ENCODE data around the gene AQP1.

Gene AQP1

DNA sequence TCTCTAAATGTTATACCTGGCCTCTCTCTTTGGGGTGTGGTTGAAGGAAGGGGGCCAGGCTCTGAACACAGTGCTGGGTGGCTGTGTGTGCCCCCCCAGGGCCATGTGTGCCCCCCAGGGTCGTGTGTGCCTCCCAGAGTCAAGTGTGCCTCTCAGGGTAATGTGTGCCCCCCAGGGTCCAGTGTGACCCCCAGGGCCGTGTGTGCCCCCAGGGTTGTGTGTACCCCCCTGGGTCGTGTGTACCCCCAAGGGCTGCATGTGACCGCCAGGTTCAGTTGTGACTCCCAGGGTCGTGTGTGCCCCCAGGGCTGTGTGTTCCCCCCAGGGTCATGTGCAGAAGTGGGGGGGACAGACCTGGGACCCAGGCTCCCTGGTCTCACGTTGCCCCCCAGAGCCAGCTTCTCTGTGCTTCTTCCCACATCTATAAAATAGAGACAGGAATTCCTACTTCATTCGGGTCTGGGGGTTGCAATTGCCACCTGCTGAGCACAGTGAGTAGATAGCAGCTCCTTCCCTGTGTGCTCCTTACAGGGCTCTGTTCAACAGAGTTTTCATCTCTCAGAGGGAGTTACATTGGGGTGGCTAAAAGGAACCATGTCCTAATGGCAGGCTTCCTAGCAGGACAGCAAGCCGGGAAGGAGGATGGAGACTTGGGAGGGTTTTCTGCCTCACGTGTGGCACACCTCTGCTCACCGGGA lies 40.7 kb upstream of the AQP1 start:
- H3K27ac ChIP-seq (ENCODE audit: low read depth, low read length): peak overlapping the region; percentile 40
- no peak overlapping the region for H3K9ac ChIP-seq (ENCODE audit: low read length in 5 of 5)
- no peaks in the 10 kb centered on the region for H3K27me3 ChIP-seq (ENCODE audit: control insufficient read depth in 5 of 5, insufficient read depth in 4 of 5, low read length in 5 of 5)
- peaks cover 0 to 30% (median 10%) of the 10 kb centered on the region in 5 donors for H3K36me3 ChIP-seq (ENCODE audit: control insufficient read depth in 5 of 5, insufficient read depth in 5 of 5, low read length in 5 of 5)
- H3K4me1 ChIP-seq (ENCODE audit: control insufficient read depth in 5 of 5, insufficient read depth in 5 of 5, low read length in 5 of 5): peaks cover 4 to 79% (median 19%) of the 10 kb centered on the region in 5 donors
- no peak overlapping the region for H3K4me3 ChIP-seq (ENCODE audit: low read depth in 1 of 5, low read length in 5 of 5)
- H3K9me3 ChIP-seq (ENCODE audit: control insufficient read depth in 5 of 5, low read length in 5 of 5): peaks cover 0 to 7% (median 0%) of the 10 kb centered on the region in 5 donors

DNA sequence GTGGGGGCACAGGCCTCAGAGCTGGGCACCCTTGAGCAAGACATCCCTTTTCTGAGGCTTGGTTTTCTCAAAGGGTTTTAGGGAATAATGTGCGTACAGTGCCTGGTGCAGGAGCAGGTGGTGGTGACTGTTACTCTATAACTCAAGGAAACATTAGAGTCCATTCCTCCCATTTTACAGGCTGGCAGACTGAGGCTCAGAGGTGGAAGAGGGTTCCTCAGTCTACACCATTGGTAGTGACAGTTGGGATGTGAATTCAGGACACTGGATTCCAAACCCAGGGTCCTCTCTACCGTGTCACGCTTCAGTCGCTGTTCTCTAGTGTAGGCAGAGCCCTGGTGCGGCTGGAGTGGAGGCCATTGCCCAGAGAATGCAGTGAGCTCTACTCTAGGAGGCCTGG lies 40.0 kb upstream of the AQP1 start:
- peaks cover 0 to 32% (median 14%) of the 10 kb centered on the region in 5 donors for H3K36me3 ChIP-seq (ENCODE audit: control insufficient read depth in 5 of 5, insufficient read depth in 5 of 5, low read length in 5 of 5)
- H3K27me3 ChIP-seq (ENCODE audit: control insufficient read depth in 5 of 5, insufficient read depth in 4 of 5, low read length in 5 of 5): no peaks in the 10 kb centered on the region
- H3K9me3 ChIP-seq (ENCODE audit: control insufficient read depth in 5 of 5, low read length in 5 of 5): peaks cover 0 to 7% (median 0%) of the 10 kb centered on the region in 5 donors
- H3K4me1 ChIP-seq (ENCODE audit: control insufficient read depth in 5 of 5, insufficient read depth in 5 of 5, low read length in 5 of 5): peaks cover 4 to 73% (median 16%) of the 10 kb centered on the region in 5 donors
- H3K9ac ChIP-seq (ENCODE audit: low read length in 5 of 5): no peak overlapping the region
- H3K4me3 ChIP-seq (ENCODE audit: low read depth in 1 of 5, low read length in 5 of 5): no peak overlapping the region
- no peak overlapping the region for H3K27ac ChIP-seq (ENCODE audit: low read depth, low read length)

DNA sequence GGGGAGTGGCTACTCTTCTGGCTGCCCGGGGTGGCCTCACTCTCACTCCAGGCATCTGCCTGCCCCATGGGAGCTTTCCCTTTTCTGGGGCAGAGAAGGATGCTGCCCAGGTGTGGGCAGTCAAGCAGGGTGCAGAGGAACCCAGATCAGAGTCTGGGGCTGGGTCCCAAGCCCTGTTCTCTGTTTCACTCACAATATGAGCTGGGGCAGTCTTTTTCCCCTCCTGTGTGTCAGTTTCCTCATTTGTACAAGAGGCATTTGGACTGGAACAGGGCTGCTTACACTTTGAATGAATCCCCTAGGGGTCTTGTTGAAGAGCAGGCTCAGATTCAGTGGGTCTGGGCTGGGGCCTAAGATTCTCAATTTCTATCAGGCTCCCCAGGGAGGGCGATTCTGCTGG lies 38.4 kb upstream of the AQP1 start:
- Histone ChIP-seq H3K4me3 (ENCODE audit: low read depth in 1 of 5, low read length in 5 of 5) (no peak overlapping the region), H3K27ac (ENCODE audit: low read depth, low read length) (peak overlapping the region; percentile 24)

DNA sequence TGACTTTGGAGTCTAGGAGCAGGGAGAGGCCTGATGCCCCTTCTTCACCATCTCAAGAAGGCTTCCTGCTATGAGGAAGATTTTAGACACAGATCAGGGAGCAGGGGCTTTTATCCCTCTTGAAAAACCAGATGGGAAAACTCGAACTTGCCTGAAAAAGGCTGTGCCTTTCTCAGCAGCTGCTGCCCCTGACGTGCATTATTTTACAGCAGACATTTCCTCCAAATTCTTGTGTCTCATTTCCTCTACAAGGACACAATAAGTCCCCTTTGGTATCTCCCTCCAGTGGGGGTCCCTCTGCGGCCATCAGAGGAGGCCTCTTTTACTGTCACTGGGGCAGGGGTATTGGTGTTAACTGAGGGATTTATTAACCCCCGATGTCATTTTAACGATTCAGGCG lies 38.0 kb upstream of the AQP1 start:
- peaks cover 0 to 32% (median 14%) of the 10 kb centered on the region in 5 donors for H3K36me3 ChIP-seq (ENCODE audit: control insufficient read depth in 5 of 5, insufficient read depth in 5 of 5, low read length in 5 of 5)
- H3K4me3 ChIP-seq (ENCODE audit: low read depth in 1 of 5, low read length in 5 of 5): no peak overlapping the region
- H3K27ac ChIP-seq (ENCODE audit: low read depth, low read length): peak overlapping the region; percentile 24
- no peak overlapping the region for H3K9ac ChIP-seq (ENCODE audit: low read length in 5 of 5)
- peaks cover 4 to 60% (median 8%) of the 10 kb centered on the region in 5 donors for H3K4me1 ChIP-seq (ENCODE audit: control insufficient read depth in 5 of 5, insufficient read depth in 5 of 5, low read length in 5 of 5)
- H3K27me3 ChIP-seq (ENCODE audit: control insufficient read depth in 5 of 5, insufficient read depth in 4 of 5, low read length in 5 of 5): no peaks in the 10 kb centered on the region
- peaks cover 0 to 7% (median 0%) of the 10 kb centered on the region in 5 donors for H3K9me3 ChIP-seq (ENCODE audit: control insufficient read depth in 5 of 5, low read length in 5 of 5)

More for the DNA sequence above, 38.4 kb upstream of the AQP1 start:
- Histone ChIP-seq H3K36me3 (ENCODE audit: control insufficient read depth in 5 of 5, insufficient read depth in 5 of 5, low read length in 5 of 5) (peaks cover 0 to 32% (median 14%) of the 10 kb centered on the region in 5 donors), H3K9me3 (ENCODE audit: control insufficient read depth in 5 of 5, low read length in 5 of 5) (peaks cover 0 to 7% (median 0%) of the 10 kb centered on the region in 5 donors), H3K27me3 (ENCODE audit: control insufficient read depth in 5 of 5, insufficient read depth in 4 of 5, low read length in 5 of 5) (no peaks in the 10 kb centered on the region), H3K9ac (ENCODE audit: low read length in 5 of 5) (no peak overlapping the region), H3K4me1 (ENCODE audit: control insufficient read depth in 5 of 5, insufficient read depth in 5 of 5, low read length in 5 of 5) (peaks cover 4 to 65% (median 8%) of the 10 kb centered on the region in 5 donors)

DNA sequence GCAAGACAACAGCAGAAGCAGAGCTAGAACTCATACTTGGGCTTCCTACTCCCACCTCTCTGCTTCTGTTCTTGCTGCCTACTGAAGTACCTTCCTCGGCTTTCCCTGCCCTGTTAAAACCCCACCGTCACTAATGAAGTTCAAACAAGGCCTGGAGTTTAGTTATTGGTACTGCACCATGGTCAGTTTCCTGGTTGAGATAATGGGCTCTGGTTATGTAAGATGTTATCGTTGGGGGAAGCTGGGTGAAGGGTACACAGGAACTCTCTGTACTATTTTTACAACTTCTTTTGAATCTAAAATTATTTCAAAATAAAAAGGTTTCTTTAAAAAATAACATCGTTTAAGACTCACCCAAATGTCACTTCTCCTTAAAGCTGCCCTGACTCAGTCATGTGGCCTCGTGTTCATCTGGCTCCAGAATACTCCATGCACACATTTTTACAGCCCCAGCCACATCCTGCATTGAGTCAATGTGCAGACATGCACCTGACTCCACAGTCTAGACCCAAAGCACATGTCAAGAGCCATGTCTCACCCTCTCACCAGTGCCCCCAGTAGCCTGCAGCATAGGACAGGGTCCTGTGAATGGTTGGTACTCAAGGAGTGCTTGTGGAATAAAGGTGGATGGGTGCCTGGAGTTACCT lies 36.9 kb upstream of the AQP1 start:
- Histone ChIP-seq H3K4me1 (ENCODE audit: control insufficient read depth in 5 of 5, insufficient read depth in 5 of 5, low read length in 5 of 5) (peaks cover 3 to 49% (median 6%) of the 10 kb centered on the region in 5 donors), H3K4me3 (ENCODE audit: low read depth in 1 of 5, low read length in 5 of 5) (no peak overlapping the region), H3K9me3 (ENCODE audit: control insufficient read depth in 5 of 5, low read length in 5 of 5) (peaks cover 0 to 7% (median 0%) of the 10 kb centered on the region in 5 donors), H3K36me3 (ENCODE audit: control insufficient read depth in 5 of 5, insufficient read depth in 5 of 5, low read length in 5 of 5) (peaks cover 0 to 32% (median 14%) of the 10 kb centered on the region in 5 donors), H3K27ac (ENCODE audit: low read depth, low read length) (no peak overlapping the region), H3K27me3 (ENCODE audit: control insufficient read depth in 5 of 5, insufficient read depth in 4 of 5, low read length in 5 of 5) (no peaks in the 10 kb centered on the region), H3K9ac (ENCODE audit: low read length in 5 of 5) (no peak overlapping the region)

DNA sequence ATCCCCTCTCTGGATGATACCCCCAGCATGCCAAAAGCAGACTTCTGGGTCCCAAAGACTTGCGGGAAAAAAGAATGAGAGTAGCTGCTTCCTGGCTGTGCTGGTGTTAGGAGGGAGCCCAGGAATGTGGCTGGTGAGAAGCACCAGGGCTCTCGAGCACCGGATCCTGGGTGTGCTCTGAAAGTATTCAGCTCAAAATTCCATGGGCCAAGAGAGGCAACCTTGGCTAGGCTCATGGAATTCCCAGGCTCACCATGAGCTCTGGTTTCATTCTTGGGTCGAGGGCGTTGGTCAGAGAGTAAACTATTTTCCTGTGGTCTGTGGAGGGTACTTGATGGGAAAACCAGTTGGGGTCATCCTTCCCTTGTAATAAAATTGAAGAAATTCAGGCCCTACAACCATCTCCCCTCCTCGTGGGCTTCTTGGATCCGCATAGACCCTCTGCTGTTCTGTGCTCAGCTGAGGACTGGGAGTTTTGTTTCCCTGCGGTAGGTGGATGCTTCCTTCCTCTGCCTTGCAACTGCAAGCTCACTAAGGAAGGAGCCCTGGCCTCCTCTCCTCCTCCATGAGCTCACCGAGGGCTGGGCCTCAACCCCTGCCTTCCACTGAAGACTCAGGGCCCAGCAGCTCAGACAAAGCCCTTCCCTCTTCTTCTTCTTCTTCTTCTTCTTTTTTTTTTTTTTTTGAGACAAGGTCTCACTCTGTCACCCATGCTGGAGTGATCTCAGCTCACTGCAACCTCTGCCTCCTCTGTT lies 34.5 kb upstream of the AQP1 start:
- H3K9me3 ChIP-seq (ENCODE audit: control insufficient read depth in 5 of 5, low read length in 5 of 5): peaks cover 0 to 7% (median 0%) of the 10 kb centered on the region in 5 donors
- H3K27ac ChIP-seq (ENCODE audit: low read depth, low read length): no peak overlapping the region
- peaks cover 0 to 30% (median 14%) of the 10 kb centered on the region in 5 donors for H3K36me3 ChIP-seq (ENCODE audit: control insufficient read depth in 5 of 5, insufficient read depth in 5 of 5, low read length in 5 of 5)
- H3K9ac ChIP-seq (ENCODE audit: low read length in 5 of 5): no peak overlapping the region
- H3K4me1 ChIP-seq (ENCODE audit: control insufficient read depth in 5 of 5, insufficient read depth in 5 of 5, low read length in 5 of 5): peaks cover 6 to 34% (median 12%) of the 10 kb centered on the region in 5 donors
- H3K27me3 ChIP-seq (ENCODE audit: control insufficient read depth in 5 of 5, insufficient read depth in 4 of 5, low read length in 5 of 5): no peaks in the 10 kb centered on the region
- no peak overlapping the region for H3K4me3 ChIP-seq (ENCODE audit: low read depth in 1 of 5, low read length in 5 of 5)

DNA sequence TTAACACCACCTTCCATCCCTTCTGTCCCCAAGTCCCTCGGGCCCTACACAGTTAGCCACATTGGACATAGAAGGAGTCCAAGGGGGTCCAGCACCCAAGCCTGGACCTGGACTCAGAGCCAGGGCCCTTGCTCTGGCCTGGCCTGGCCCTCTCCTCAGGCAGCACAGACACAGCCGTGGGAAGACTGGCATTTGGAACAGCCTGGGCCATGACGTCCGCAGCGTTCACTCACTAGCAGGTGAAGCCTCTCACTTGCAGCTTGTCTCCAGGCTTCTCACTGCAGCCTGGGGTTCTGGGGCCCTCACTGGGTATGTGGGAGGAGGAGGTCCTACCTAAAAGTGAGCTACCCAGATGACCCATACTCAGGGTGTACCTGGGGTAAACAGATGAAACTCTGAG lies 33.7 kb upstream of the AQP1 start:
- no peak overlapping the region for H3K9ac ChIP-seq (ENCODE audit: low read length in 5 of 5)
- no peaks in the 10 kb centered on the region for H3K27me3 ChIP-seq (ENCODE audit: control insufficient read depth in 5 of 5, insufficient read depth in 4 of 5, low read length in 5 of 5)
- no peak overlapping the region for H3K4me3 ChIP-seq (ENCODE audit: low read depth in 1 of 5, low read length in 5 of 5)
- H3K9me3 ChIP-seq (ENCODE audit: control insufficient read depth in 5 of 5, low read length in 5 of 5): peaks cover 0 to 7% (median 0%) of the 10 kb centered on the region in 5 donors
- peaks cover 0 to 22% (median 6%) of the 10 kb centered on the region in 5 donors for H3K36me3 ChIP-seq (ENCODE audit: control insufficient read depth in 5 of 5, insufficient read depth in 5 of 5, low read length in 5 of 5)
- peaks cover 6 to 28% (median 12%) of the 10 kb centered on the region in 5 donors for H3K4me1 ChIP-seq (ENCODE audit: control insufficient read depth in 5 of 5, insufficient read depth in 5 of 5, low read length in 5 of 5)
- no peak overlapping the region for H3K27ac ChIP-seq (ENCODE audit: low read depth, low read length)

DNA sequence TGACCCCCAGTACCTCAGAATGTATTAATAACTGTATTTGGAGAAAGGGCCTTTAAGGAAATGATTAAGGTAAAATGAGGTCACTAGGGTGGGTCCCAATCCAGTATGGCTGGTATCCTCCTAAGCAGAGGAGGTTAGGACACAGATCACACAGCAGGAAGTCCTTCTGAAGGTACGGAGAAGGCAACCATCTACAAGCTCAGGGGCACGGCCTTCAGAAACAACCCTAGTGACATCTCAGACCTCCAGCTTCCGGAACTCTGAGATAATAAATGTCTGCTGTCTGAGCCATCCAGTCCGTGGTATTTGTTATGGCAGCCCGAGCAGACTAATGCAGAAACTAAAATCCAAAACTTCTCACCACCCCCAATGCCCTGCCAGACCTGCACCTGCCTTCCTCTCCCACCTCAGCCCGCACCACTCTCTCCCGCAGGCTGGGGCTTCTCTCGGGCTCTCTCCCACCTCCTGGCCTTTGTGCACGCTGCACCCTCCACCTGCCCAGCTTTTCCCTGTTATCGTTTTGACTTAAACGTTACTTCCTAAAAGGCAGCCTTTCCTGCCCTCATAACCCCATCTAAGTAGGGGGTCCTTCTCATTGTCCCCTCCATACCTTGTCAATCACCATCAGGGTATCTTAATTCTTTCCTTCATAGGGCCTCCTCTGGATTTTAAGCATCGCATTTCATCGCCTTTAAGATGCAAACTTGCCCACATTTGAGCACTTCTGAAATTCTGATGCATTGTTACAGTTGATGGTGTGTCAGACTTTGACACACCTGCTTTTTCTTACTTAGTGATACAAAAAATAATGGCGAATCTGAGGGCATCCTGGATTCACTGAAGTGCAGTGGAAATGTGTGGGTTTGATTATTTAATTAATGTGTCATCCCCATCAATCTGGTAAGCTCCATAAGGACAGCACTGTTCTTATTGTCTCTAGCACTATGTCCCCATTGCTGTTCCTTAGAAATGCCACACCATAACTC lies 32.2 kb upstream of the AQP1 start:
- Histone ChIP-seq H3K4me3 (ENCODE audit: low read depth in 1 of 5, low read length in 5 of 5) (no peak overlapping the region), H3K9me3 (ENCODE audit: control insufficient read depth in 5 of 5, low read length in 5 of 5) (peaks cover 0 to 5% (median 0%) of the 10 kb centered on the region in 5 donors), H3K4me1 (ENCODE audit: control insufficient read depth in 5 of 5, insufficient read depth in 5 of 5, low read length in 5 of 5) (peaks cover 4 to 23% (median 12%) of the 10 kb centered on the region in 5 donors), H3K9ac (ENCODE audit: low read length in 5 of 5) (no peak overlapping the region), H3K36me3 (ENCODE audit: control insufficient read depth in 5 of 5, insufficient read depth in 5 of 5, low read length in 5 of 5) (peaks cover 0 to 14% (median 6%) of the 10 kb centered on the region in 5 donors), H3K27me3 (ENCODE audit: control insufficient read depth in 5 of 5, insufficient read depth in 4 of 5, low read length in 5 of 5) (no peaks in the 10 kb centered on the region), H3K27ac (ENCODE audit: low read depth, low read length) (no peak overlapping the region)

DNA sequence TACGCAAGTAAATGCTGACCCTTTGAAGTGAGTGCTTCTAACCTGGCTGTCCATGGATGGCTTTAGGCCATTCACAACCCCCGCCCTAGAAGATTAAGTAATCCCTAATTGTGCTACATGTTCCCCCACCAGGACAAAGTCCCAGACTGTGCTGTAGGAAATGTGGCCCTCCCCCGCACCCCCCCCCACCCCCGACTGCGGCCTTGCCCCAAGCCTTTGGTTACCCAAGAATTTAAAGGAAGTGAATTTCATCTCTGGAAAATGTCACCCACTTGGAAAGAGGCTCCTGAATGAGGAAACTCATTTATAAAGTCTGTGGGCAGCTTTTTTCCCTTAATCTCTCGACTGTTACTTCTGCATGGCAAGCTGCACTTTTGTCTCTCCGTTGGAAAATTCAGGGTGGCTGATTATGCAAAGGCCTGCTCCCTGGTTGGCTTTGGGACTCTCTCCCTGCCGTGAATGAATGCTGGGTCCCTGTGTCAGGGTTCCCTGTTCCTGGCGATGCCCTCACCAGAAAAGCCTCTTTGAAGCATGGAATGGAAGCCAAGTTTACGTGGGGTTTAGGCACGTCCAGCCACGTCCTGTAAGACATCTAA lies 31.4 kb upstream of the AQP1 start:
- peaks cover 4 to 27% (median 12%) of the 10 kb centered on the region in 5 donors for H3K4me1 ChIP-seq (ENCODE audit: control insufficient read depth in 5 of 5, insufficient read depth in 5 of 5, low read length in 5 of 5)
- H3K9me3 ChIP-seq (ENCODE audit: control insufficient read depth in 5 of 5, low read length in 5 of 5): no peaks in the 10 kb centered on the region
- H3K27ac ChIP-seq (ENCODE audit: low read depth, low read length): no peak overlapping the region
- H3K4me3 ChIP-seq (ENCODE audit: low read depth in 1 of 5, low read length in 5 of 5): no peak overlapping the region
- H3K9ac ChIP-seq (ENCODE audit: low read length in 5 of 5): no peak overlapping the region
- peaks cover 0 to 10% (median 6%) of the 10 kb centered on the region in 5 donors for H3K36me3 ChIP-seq (ENCODE audit: control insufficient read depth in 5 of 5, insufficient read depth in 5 of 5, low read length in 5 of 5)
- H3K27me3 ChIP-seq (ENCODE audit: control insufficient read depth in 5 of 5, insufficient read depth in 4 of 5, low read length in 5 of 5): no peaks in the 10 kb centered on the region
